Nucleus accumbens (tissue), 56 donors: ENCODE measurements around the gene GMPR2.

Experiments
- DNase-seq, 56 donors: peaks; one replicate each; lab custom pipeline; 2025; lab: John Stamatoyannopoulos, UW

GMPR2 gene

DNA sequence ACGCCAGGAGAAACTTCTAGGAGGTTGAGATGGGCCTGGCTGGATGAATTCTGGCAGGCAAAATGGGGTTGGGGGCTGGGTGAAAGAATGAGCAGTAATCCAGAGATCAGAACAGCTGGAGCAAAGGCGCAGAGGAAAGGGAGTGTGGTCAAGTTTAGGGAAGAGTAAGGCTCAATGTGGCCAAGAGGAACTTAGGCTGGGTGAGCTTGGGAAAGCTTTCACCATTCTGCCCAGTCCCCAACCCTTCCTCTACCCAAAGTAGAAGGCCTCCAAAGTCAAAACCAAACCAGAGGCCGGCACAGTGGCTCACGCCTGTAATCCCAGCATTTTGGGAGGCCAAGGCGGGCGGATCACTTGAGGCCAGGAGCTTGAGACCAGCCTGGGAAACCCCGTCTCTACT is 48.9 kb downstream of the GMPR2 start:
- DNase-seq, result no peak

DNA sequence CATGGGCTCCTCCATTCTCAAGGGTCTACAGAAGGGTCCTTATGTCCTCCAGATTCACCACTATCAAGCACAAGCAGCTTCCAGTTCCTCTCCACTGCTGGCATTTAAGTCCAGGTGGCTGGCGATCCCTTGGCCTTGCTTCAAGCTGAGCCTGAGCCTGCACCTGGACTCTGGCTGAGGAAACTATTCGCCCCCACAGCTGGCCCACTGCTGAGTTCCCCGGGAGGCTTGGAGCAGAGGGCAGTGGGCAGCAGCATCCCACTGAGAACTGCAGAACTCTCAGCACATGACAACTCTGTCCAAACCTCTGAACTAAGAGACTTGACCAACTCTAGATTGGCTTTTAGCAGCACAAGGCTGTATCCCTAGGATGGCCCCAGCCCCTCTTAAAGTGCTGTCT is 50.0 kb downstream of the GMPR2 start:
- DNase-seq, result no peak

- DNase-seq, result no peak
Observed at GRCh38 chr14:24283796-24284460, 51.2 kb downstream of the GMPR2 start.

GRCh38 chr14:24284501-24285035 is 51.8 kb downstream of the GMPR2 start:
- no peak for DNase-seq

DNA sequence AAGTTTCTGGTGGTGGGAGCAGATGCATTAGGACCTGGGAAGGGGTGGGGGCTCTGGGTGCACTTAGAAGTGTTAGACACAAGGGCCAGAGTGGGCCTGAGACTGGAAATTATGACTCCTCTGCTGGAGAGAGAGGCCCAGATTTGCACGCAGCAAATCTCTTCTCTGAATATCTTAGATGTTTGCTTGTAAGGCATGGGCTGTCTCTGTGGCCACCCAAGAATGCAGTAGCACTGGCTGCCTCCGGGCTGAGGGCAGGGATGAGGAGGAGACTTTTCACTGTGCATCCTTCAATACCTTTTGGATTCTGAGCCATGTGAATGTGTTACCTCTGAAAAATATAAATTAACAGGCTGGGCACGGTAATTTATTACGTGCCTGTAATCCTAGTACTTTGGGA is 52.6 kb downstream of the GMPR2 start:
- DNase-seq, result no peak

- DNase-seq, result no peak
Observed at GRCh38 chr14:24286996-24287395, 54.3 kb downstream of the GMPR2 start.
